B cell (primary cell): ENCODE data around the gene GRM4. TPM values are rescaled to one million over a fixed set of nuclear protein-coding genes. Genes with fewer than 3 reads are reported as not detected.
"Not testable (repeated sequence)": the region's sequence is repeated elsewhere in the genome, so short reads cannot be mapped to it uniquely, and the experiment has no call there.

ENCODE experiments used
- ATAC-seq: fragments of 200-7000 bp; cut with Tn5 transposase; one replicate; pipeline ENCODE4 v1.10.0; 2021; ENCODE audit warnings: low read depth, mild to moderate bottlenecking, moderate number of reproducible peaks, moderate library complexity
- CTCF ChIA-PET: fragments of 350-600 bp; sonication (Branson Sonifier 250); formaldehyde crosslinking; loops from one replicate; lab custom pipeline; 2021; ENCODE audit warnings: antibody characterized with exemption, inconsistent platforms; lab: Charles Lee
- POLR2A ChIA-PET: fragments of 350-600 bp; sonication (Branson Sonifier 250); formaldehyde crosslinking; loops from one replicate; lab custom pipeline; 2021; ENCODE audit warnings: antibody characterized with exemption; lab: Charles Lee
- DNase-seq: peaks from one replicate; pipeline ENCODE4 v3.0.0; 2013
- H2AFZ ChIP-seq: 2 replicates; pipeline ENCODE4 v1.6.1; 2012; ENCODE audit warnings: mild to moderate bottlenecking, low read depth, low read length; ENCODE audit not compliant: insufficient read depth, poor library complexity, severe bottlenecking
- H3K27ac ChIP-seq, 2 donors: 1 replicate in 1 of 2; 2 replicates in 1 of 2; pipeline ENCODE4 v1.5.1; 2012 to 2013; ENCODE audit warnings: low read length in 2 of 2, mild to moderate bottlenecking in 2 of 2, moderate library complexity in 1 of 2
- H3K27me3 ChIP-seq, 4 experiments: fragments of 200-600 bp in 1 of 4; sonication (generic) in 1 of 4; replicated peaks in 1 of 4; 1 replicate in 2 of 4; 2 replicates in 2 of 4; pipeline versions ENCODE4 v1.6.1 to v1.7.0; 2013 to 2016; ENCODE audit warnings: low read length in 3 of 4, mild to moderate bottlenecking in 2 of 4, mixed read lengths in 1 of 4, moderate library complexity in 1 of 4; ENCODE audit not compliant: insufficient read depth in 4 of 4, control insufficient read depth in 3 of 4; ENCODE audit errors: control extremely low read depth in 1 of 4
- H3K36me3 ChIP-seq, 2 experiments: replicated peaks in 1 of 2; 1 replicate in 1 of 2; 2 replicates in 1 of 2; pipeline versions ENCODE4 v1.6.1 to v1.7.1; 2013; ENCODE audit warnings: low read length in 1 of 2; ENCODE audit not compliant: insufficient read depth in 2 of 2, control insufficient read depth in 1 of 2; ENCODE audit errors: control extremely low read depth in 1 of 2, extremely low read depth in 1 of 2
- H3K4me1 ChIP-seq, 2 donors: fragments of 200-600 bp in 1 of 2; sonication (generic) in 1 of 2; 1 replicate in 1 of 2; 2 replicates in 1 of 2; pipeline versions ENCODE4 v1.5.1 to v1.6.1; 2013 to 2017; ENCODE audit warnings: low read length in 2 of 2; ENCODE audit not compliant: control insufficient read depth in 2 of 2, insufficient read depth in 2 of 2
- H3K4me2 ChIP-seq: replicated peaks from 2 replicates; pipeline ENCODE3; 2012; ENCODE audit warnings: mild to moderate bottlenecking, low read depth, low read length; ENCODE audit not compliant: poor library complexity, severe bottlenecking
- H3K4me3 ChIP-seq, 5 experiments: fragments of 200-600 bp in 1 of 5; sonication (generic) in 1 of 5; 1 replicate in 3 of 5; 2 replicates in 2 of 5; pipeline versions ENCODE4 v1.5.1 to v1.7.0; 2011 to 2016; ENCODE audit warnings: low read length in 4 of 5, mild to moderate bottlenecking in 4 of 5, low read depth in 2 of 5, control low read depth in 1 of 5, moderate library complexity in 1 of 5; ENCODE audit not compliant: insufficient read depth in 1 of 5; ENCODE audit errors: control extremely low read depth in 1 of 5, extremely low read depth in 1 of 5
- H3K79me2 ChIP-seq: fragments of 200-600 bp; sonication (generic); one replicate; pipeline ENCODE4 v1.6.0; 2016; ENCODE audit warnings: low read length; ENCODE audit not compliant: control insufficient read depth, insufficient read depth
- H3K9ac ChIP-seq: fragments of 200-600 bp; sonication (generic); 2 replicates; pipeline ENCODE4 v1.6.1; 2017; ENCODE audit warnings: mild to moderate bottlenecking, low read length, moderate library complexity
- H3K9me3 ChIP-seq, 3 donors: one replicate each; pipeline versions ENCODE4 v1.6.1 to v1.7.1; 2013; ENCODE audit warnings: low read length in 2 of 3; ENCODE audit not compliant: control insufficient read depth in 2 of 3, insufficient read depth in 1 of 3; ENCODE audit errors: control extremely low read depth in 1 of 3
- H4K20me1 ChIP-seq: 2 replicates; pipeline ENCODE4 v1.6.0; 2012; ENCODE audit warnings: mild to moderate bottlenecking, low read length; ENCODE audit not compliant: insufficient read depth, control insufficient read depth, poor library complexity, severe bottlenecking
- H3K27ac Mint-ChIP-seq: one replicate; pipeline ENCODE4 v1.8.0; 2021; ENCODE audit warnings: mixed read lengths
- H3K27me3 Mint-ChIP-seq: one replicate; pipeline ENCODE4 v1.8.0; 2021; ENCODE audit warnings: mixed read lengths
- H3K4me1 Mint-ChIP-seq: one replicate; pipeline ENCODE4 v1.8.0; 2021; ENCODE audit warnings: mixed read lengths
- H3K4me3 Mint-ChIP-seq: one replicate; pipeline ENCODE4 v1.8.0; 2021; ENCODE audit warnings: mixed read lengths
- H3K9me3 Mint-ChIP-seq: one replicate; pipeline ENCODE4 v1.8.0; 2022; ENCODE audit warnings: mixed read lengths; ENCODE audit not compliant: insufficient read depth
- CTCF ChIP-seq: fragments of 200-600 bp; IDR thresholded peaks from one replicate; pipeline ENCODE4 v1.8.0; 2022; ENCODE audit warnings: antibody characterized with exemption, mild to moderate bottlenecking
- EZH2 ChIP-seq: IDR thresholded peaks from 2 replicates; pipeline ENCODE4 v1.6.1; 2012; ENCODE audit warnings: borderline replicate concordance, low read depth, mild to moderate bottlenecking, moderate library complexity, low read length; ENCODE audit not compliant: insufficient read depth, poor library complexity, severe bottlenecking
- WGBS: methylation state at CpG from one replicate; pipeline ENCODE4 v1.1.5; 2013; ENCODE audit warnings: missing lambda C conversion rate; ENCODE audit not compliant: insufficient coverage; 5-methylcytosine and 5-hydroxymethylcytosine counted together
- intact Hi-C: fragments of 100-400 bp; cut with micrococcal nuclease; formaldehyde crosslinking; loops from one replicate; pipeline ENCODE4 v1.10.0; 2022
- polyA plus RNA-seq: library from polyadenylated mRNA; depleted of rRNA; stranded (reverse); fragments of >200 nt; gene quantifications from 2 replicates; pipeline ENCODE4 v1.2.3, GENCODE V29; 2012
- total RNA-seq, 2 donors: library from RNA; stranded (reverse); fragments of 120-200 nt in 1 of 2; gene quantifications; 1 replicate in 1 of 2; 2 replicates in 1 of 2; pipeline versions ENCODE4 v1.2.3 to v1.2.4, GENCODE V29; 2013 to 2022

The GRM4 gene
- total and polyA plus RNA-seq, 2 donors (not counting 1 experiment from before 2014, with no cell fraction given): 0.04 TPM; not detected in 1

DNA sequence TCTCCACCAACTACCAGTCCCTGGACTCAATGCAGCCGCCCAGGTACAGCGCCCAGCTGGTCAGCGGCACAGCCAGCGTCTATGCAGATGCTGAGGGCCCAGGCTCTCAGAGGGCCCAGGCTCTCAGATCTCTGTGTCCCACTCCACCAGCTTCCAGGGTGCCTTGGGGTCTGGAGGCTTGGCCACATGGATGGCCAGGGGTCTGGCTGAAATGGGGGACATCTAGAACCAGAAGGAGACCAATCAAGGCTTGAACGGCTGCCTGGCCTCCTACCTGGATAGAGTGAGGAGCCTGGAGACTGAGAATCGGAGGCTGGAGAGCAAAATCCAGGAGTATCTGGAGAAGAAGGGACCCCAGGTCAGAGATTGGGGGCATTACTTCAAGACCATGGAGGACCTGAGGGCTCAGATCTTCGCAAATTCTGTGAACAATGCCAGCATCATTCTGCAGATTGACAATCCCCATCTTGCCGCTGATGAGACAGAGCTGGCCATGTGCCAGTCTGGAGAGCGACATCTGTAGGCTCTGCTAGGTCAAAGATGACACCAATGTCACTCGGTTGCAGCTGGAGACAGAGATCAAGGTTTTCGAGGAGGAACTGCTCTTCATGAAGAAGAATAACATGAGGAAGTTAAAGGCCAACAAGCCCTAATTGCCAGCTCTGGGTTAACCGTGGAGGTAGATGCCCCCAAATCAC is 44.1 kb upstream of the GRM4 start:
- CTCF ChIA-PET: interaction anchor here (0.7 to 3.6 kb wide), 19 partner anchors 8 to 950 kb away, joined by 3 to 41 read pairs (median 4); partner anchors contain the start of genes HMGA1 and RPS10
- H2AFZ ChIP-seq: peak overlapping the region; percentile 52
- H3K9ac ChIP-seq: no peak overlapping the region
- peak; percentile 19 for TF ChIP-seq CTCF
- no peak for TF ChIP-seq EZH2
- intact Hi-C loops: loop anchor here (1.0 to 10.0 kb wide), 2 partner anchors 26 to 335 kb away; no protein-coding TSS in a partner anchor
- no peaks in the 10 kb centered on the region for H4K20me1 ChIP-seq
- no peaks in the 10 kb centered on the region for H3K9me3 ChIP-seq
- H3K4me3 ChIP-seq: no peak overlapping the region
- H3K27me3 ChIP-seq: no peaks in the 10 kb centered on the region
- POLR2A ChIA-PET: interaction anchor here (1.0 to 1.7 kb wide), 4 partner anchors 26 to 58 kb away, joined by 3 to 7 read pairs (median 4); partner anchors contain the start of genes HMGA1 and SMIM29
- Mint-ChIP-seq H3K4me3 (no peak overlapping the region), H3K27me3 (no peaks in the 10 kb centered on the region), H3K4me1 (peaks cover 13% of the 10 kb centered on the region), H3K27ac (peak overlapping the region; percentile 85), H3K9me3 (no peaks in the 10 kb centered on the region)
- H3K4me2 ChIP-seq: peak overlapping the region; percentile 20
- H3K4me1 ChIP-seq: peaks cover 13 to 14% of the 10 kb centered on the region in 2 donors
- ATAC-seq: peak; percentile 97
- 54% methylated on average over 10 of the region's 12 CpGs for WGBS
- peak overlapping the region; percentile 18 to 43 for H3K27ac ChIP-seq
- H3K79me2 ChIP-seq: no peaks in the 10 kb centered on the region
- DNase-seq: peak; percentile 84
- H3K36me3 ChIP-seq: no peaks in the 10 kb centered on the region

- H3K4me3 ChIP-seq, H4K20me1 ChIP-seq, H3K9me3 Mint-ChIP-seq, H3K27ac Mint-ChIP-seq, ATAC-seq, H2AFZ ChIP-seq, H3K27me3 Mint-ChIP-seq, H3K4me2 ChIP-seq, H3K27ac ChIP-seq, DNase-seq, H3K27me3 ChIP-seq, H3K36me3 ChIP-seq, H3K9ac ChIP-seq, H3K4me3 Mint-ChIP-seq, POLR2A ChIA-PET, H3K79me2 ChIP-seq: not testable (repeated sequence)
- intact Hi-C loops: loop anchor here (5.0 to 10.0 kb wide), 2 partner anchors 340 to 608 kb away; partner anchors contain the start of gene BLTP3A
- peaks cover 27% of the 10 kb centered on the region for H3K4me1 Mint-ChIP-seq
- 100% methylated on average over 4 of the region's 5 CpGs for WGBS
- H3K4me1 ChIP-seq: peaks cover 24 to 28% of the 10 kb centered on the region in 2 donors
- peaks cover 0 to 13% (median 10%) of the 10 kb centered on the region in 3 donors for H3K9me3 ChIP-seq
- CTCF ChIA-PET: interaction anchor here (3.7 kb wide), 1 partner anchor 10 kb away, joined by 22 read pairs; no protein-coding TSS in a partner anchor
Observed at GRCh38 chr6:34184726-34185125, 38.8 kb upstream of the GRM4 start.
